SK-N-SH treated with all-trans-retinoic acid at 6 μM for 48 hours (cell line): Measurements from ENCODE around the gene PARVG.

Source experiments
- ATAC-seq: fragments of 200-7000 bp; cut with Tn5 transposase; 3 replicates; pipeline ENCODE4 v1.9.1; 2020; ENCODE audit warnings: mild to moderate bottlenecking, moderate library complexity
- ARNTL ChIP-seq: fragments of 450-650 bp; formaldehyde crosslinking; IDR thresholded peaks from 2 replicates; pipeline ENCODE4 v1.5.0; 2020; ENCODE audit warnings: low read depth, mild to moderate bottlenecking, moderate library complexity, borderline replicate concordance
- BACH2 ChIP-seq: fragments of 250-450 bp; sonication (Bioruptor Pico); IDR thresholded peaks from 2 replicates; pipeline ENCODE4 v1.9.0; 2021; ENCODE audit warnings: mild to moderate bottlenecking, borderline replicate concordance
- CREB5 ChIP-seq: fragments of 250-450 bp; sonication (Bioruptor Pico); IDR thresholded peaks from 2 replicates; pipeline ENCODE4 v1.5.1; 2020; ENCODE audit warnings: low read depth, mild to moderate bottlenecking, moderate library complexity
- CSDC2 ChIP-seq: fragments of 250-450 bp; sonication (Bioruptor Pico); IDR thresholded peaks from 2 replicates; pipeline ENCODE4 v1.5.0; 2020; ENCODE audit warnings: mild to moderate bottlenecking, moderate library complexity
- CSRNP3 ChIP-seq: fragments of 250-450 bp; sonication (Bioruptor Pico); IDR thresholded peaks from 2 replicates; pipeline ENCODE4 v1.5.1; 2021; ENCODE audit warnings: mild to moderate bottlenecking, moderate library complexity
- GLIS3 ChIP-seq: fragments of 250-450 bp; sonication (Bioruptor Pico); IDR thresholded peaks from 2 replicates; pipeline ENCODE4 v1.5.0; 2020; ENCODE audit warnings: mild to moderate bottlenecking, moderate library complexity
- ISL1 ChIP-seq: fragments of 250-450 bp; sonication (Bioruptor Pico); IDR thresholded peaks from 2 replicates; pipeline ENCODE4 v2.1.2; 2022; ENCODE audit warnings: mild to moderate bottlenecking, moderate library complexity
- OSR1 ChIP-seq: fragments of 250-450 bp; sonication (Bioruptor Pico); IDR thresholded peaks from 2 replicates; pipeline ENCODE4 v1.8.0; 2022; ENCODE audit warnings: moderate library complexity, mild to moderate bottlenecking, inconsistent platforms
- PATZ1 ChIP-seq: fragments of 250-450 bp; sonication (Bioruptor Pico); IDR thresholded peaks from 2 replicates; pipeline ENCODE4 v1.8.0; 2020; ENCODE audit warnings: mild to moderate bottlenecking, moderate library complexity, borderline replicate concordance
- PPARA ChIP-seq: fragments of 250-450 bp; sonication (Bioruptor Pico); IDR thresholded peaks from 2 replicates; pipeline ENCODE4 v1.5.0; 2020; ENCODE audit warnings: mild to moderate bottlenecking, borderline replicate concordance
- RARB ChIP-seq: fragments of 250-450 bp; sonication (Bioruptor Pico); IDR thresholded peaks from 2 replicates; pipeline ENCODE4 v1.8.0; 2021; ENCODE audit warnings: mild to moderate bottlenecking, moderate library complexity
- SNAI2 ChIP-seq: fragments of 250-450 bp; sonication (Bioruptor Pico); IDR thresholded peaks from 2 replicates; pipeline ENCODE4 v1.5.0; 2020; ENCODE audit warnings: mild to moderate bottlenecking, moderate library complexity
- TOX ChIP-seq: fragments of 250-450 bp; sonication (Bioruptor Pico); IDR thresholded peaks from 2 replicates; pipeline ENCODE4 v1.8.0; 2021; ENCODE audit warnings: mild to moderate bottlenecking, moderate library complexity, borderline replicate concordance
- ZC3H10 ChIP-seq: fragments of 250-450 bp; sonication (Bioruptor Pico); IDR thresholded peaks from 2 replicates; pipeline ENCODE4 v1.5.1; 2021; ENCODE audit warnings: mild to moderate bottlenecking, moderate library complexity
- ZFP3 ChIP-seq: fragments of 250-450 bp; sonication (Bioruptor Pico); IDR thresholded peaks from 2 replicates; pipeline ENCODE4 v1.5.0; 2020; ENCODE audit warnings: mild to moderate bottlenecking, moderate library complexity
- ZFP30 ChIP-seq: fragments of 450-650 bp; formaldehyde crosslinking; IDR thresholded peaks from 2 replicates; pipeline ENCODE4 v1.5.0; 2022; ENCODE audit warnings: mild to moderate bottlenecking, moderate library complexity
- ZNF565 ChIP-seq: fragments of 450-650 bp; formaldehyde crosslinking; conservative IDR thresholded peaks from 2 replicates; pipeline ENCODE4 v1.5.0; 2020; ENCODE audit warnings: low read depth, mild to moderate bottlenecking, moderate library complexity
- ZNF70 ChIP-seq: fragments of 450-650 bp; formaldehyde crosslinking; IDR thresholded peaks from 2 replicates; pipeline ENCODE4 v1.5.0; 2020; ENCODE audit warnings: mild to moderate bottlenecking, moderate library complexity
- ZNF8 ChIP-seq: fragments of 450-650 bp; formaldehyde crosslinking; IDR thresholded peaks from 2 replicates; pipeline ENCODE4 v1.5.0; 2020; ENCODE audit warnings: mild to moderate bottlenecking, moderate library complexity

Gene PARVG

GRCh38 chr22:44245867-44246266 lies 65.1 kb downstream of the PARVG start (continued):
- no peak for TF ChIP-seq ISL1
- no peak for TF ChIP-seq TOX (CRISPR knock-in tag)
- no peak for TF ChIP-seq ZNF70 (CRISPR knock-in tag)
- TF ChIP-seq GLIS3 (CRISPR knock-in tag): no peak
- no peak for TF ChIP-seq CREB5
- TF ChIP-seq BACH2 (CRISPR knock-in tag): no peak

GRCh38 chr22:44246615-44247326 lies 66.0 kb downstream of the PARVG start:
- ATAC-seq: no peak
- TF ChIP-seq CSDC2: no peak
- no peak for TF ChIP-seq ARNTL (CRISPR knock-in tag)
- no peak for TF ChIP-seq BACH2 (CRISPR knock-in tag)
- no peak for TF ChIP-seq PPARA (CRISPR knock-in tag)

GRCh38 chr22:44247346-44247745 lies 66.6 kb downstream of the PARVG start:
- no peak for ATAC-seq
- TF ChIP-seq ZC3H10 (CRISPR knock-in tag) (no peak), ZFP3 (CRISPR knock-in tag) (no peak), CSRNP3 (no peak), RARB (no peak), ISL1 (no peak), TOX (CRISPR knock-in tag) (no peak), ARNTL (CRISPR knock-in tag) (no peak), ZFP30 (CRISPR knock-in tag) (no peak), ZNF8 (CRISPR knock-in tag) (no peak), ZNF565 (CRISPR knock-in tag) (no peak), SNAI2 (CRISPR knock-in tag) (no peak), PATZ1 (CRISPR knock-in tag) (no peak)

- no peak for TF ChIP-seq ISL1
- no peak for TF ChIP-seq RARB
- TF ChIP-seq GLIS3 (CRISPR knock-in tag): no peak
- no peak for TF ChIP-seq ZFP3 (CRISPR knock-in tag)
- TF ChIP-seq ZNF565 (CRISPR knock-in tag): no peak
- no peak for TF ChIP-seq BACH2 (CRISPR knock-in tag)
- TF ChIP-seq ARNTL (CRISPR knock-in tag): no peak
- TF ChIP-seq PPARA (CRISPR knock-in tag): no peak
- ATAC-seq: no peak
Observed at GRCh38 chr22:44247923-44248892, 67.5 kb downstream of the PARVG start.

GRCh38 chr22:44248926-44249325 lies 68.2 kb downstream of the PARVG start:
- no peak for ATAC-seq
- no peak for TF ChIP-seq OSR1 (CRISPR knock-in tag)
- TF ChIP-seq TOX (CRISPR knock-in tag): no peak
- no peak for TF ChIP-seq SNAI2 (CRISPR knock-in tag)
- TF ChIP-seq PATZ1 (CRISPR knock-in tag): no peak
- TF ChIP-seq ISL1: no peak
- no peak for TF ChIP-seq CREB5
- no peak for TF ChIP-seq ZNF70 (CRISPR knock-in tag)
- no peak for TF ChIP-seq ARNTL (CRISPR knock-in tag)
- no peak for TF ChIP-seq ZFP30 (CRISPR knock-in tag)
- TF ChIP-seq ZNF565 (CRISPR knock-in tag): no peak
